Activated naive CD4-positive, alpha-beta T cell treated with Interleukin-2 at 50 U/mL for 16 hours (primary cell): Measurements from ENCODE around the gene CDHR5.

Experiments used
- DNase-seq: peaks from one replicate; pipeline ENCODE4 v3.0.0-alpha.2; 2020

CDHR5 gene

DNA sequence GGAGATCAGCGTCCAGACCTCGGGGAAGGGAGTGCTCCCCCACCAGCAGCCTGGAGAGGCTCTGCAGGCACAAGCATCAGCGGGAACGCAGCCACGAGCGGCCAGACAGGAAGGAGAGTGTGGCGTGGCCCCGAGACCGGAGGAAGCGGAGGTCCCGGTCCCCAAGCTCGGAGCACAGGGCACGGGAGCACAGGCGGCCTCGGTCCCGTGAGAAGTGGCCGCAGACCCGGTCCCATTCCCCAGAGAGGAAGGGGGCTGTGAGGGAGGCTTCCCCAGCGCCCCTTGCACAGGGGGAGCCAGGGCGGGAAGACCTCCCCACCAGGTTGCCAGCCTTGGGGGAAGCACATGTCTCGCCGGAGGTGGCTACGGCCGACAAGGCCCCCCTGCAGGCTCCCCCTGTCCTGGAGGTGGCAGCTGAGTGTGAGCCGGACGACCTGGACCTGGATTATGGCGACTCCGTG is 15.9 kb downstream of the CDHR5 start:
- no peak for DNase-seq

DNA sequence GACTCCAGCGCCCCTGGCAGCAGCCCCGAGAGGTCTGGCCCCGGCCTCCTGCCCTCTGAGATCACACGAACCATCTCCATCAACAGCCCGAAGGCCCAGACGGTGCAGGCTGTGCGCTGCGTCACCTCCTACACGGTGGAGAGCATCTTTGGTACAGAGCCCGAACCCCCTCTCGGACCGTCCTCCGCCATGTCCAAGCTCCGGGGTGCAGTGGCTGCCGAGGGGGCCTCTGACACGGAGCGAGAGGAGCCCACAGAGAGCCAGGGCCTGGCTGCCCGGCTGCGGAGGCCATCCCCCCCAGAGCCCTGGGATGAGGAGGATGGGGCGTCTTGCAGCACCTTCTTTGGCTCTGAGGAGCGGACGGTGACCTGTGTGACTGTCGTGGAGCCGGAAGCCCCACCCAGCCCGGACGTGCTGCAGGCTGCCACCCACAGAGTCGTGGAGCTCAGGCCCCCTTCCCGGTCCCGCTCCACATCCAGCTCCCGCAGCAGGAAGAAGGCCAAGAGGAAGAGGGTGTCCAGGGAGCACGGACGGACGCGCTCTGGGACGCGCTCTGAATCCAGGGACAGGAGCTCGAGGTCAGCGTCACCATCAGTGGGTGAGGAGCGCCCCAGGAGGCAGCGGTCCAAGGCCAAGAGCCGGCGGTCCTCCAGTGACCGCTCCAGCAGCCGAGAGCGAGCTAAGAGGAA is 16.6 kb downstream of the CDHR5 start:
- no peak for DNase-seq

DNA sequence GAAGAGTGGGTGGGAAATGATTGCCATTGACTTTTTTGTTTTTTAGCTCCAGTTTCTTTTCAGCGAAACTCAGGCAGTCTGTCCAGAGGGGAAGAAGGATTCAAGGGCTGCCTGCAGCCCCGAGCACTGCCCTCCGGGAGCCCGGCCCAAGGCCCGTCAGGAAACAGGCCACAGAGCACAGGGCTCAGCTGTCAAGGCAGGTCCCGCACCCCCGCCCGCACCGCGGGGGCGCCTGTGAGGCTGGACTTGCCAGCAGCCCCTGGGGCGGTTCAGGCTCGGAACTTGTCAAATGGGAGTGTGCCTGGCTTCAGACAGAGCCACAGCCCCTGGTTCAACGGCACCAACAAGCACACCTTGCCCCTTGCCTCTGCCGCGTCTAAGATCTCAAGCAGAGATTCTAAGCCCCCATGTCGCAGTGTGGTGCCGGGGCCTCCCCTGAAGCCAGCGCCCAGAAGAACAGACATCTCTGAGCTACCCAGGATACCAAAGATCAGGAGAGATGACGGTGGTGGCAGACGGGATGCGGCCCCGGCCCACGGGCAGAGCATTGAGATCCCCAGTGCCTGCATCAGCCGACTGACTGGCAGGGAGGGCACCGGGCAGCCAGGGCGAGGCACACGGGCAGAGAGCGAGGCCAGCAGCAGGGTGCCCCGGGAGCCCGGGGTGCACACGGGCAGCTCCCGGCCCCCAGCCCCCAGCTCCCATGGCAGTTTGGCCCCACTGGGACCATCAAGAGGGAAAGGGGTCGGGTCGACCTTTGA is 17.6 kb downstream of the CDHR5 start:
- DNase-seq = no peak

DNA sequence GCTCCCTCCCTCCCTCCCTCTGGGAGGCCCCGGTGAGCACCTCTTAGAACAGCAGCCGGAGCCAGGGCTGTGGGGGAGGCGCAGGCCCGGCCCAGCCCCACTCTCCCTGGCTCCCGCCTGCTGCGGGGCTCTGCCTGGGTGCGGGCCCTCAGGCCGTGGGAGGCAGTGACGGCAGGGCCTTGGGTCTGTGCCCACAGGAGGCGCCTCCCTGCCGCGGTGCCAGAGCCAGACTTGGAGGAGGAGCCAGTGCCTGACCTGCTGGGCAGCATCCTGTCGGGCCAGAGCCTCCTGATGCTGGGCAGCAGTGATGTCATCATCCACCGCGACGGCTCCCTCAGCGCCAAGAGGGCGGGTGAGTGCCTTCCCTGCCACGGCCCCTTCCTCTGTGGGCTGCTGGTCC is 18.5 kb downstream of the CDHR5 start:
- no peak for DNase-seq

DNA sequence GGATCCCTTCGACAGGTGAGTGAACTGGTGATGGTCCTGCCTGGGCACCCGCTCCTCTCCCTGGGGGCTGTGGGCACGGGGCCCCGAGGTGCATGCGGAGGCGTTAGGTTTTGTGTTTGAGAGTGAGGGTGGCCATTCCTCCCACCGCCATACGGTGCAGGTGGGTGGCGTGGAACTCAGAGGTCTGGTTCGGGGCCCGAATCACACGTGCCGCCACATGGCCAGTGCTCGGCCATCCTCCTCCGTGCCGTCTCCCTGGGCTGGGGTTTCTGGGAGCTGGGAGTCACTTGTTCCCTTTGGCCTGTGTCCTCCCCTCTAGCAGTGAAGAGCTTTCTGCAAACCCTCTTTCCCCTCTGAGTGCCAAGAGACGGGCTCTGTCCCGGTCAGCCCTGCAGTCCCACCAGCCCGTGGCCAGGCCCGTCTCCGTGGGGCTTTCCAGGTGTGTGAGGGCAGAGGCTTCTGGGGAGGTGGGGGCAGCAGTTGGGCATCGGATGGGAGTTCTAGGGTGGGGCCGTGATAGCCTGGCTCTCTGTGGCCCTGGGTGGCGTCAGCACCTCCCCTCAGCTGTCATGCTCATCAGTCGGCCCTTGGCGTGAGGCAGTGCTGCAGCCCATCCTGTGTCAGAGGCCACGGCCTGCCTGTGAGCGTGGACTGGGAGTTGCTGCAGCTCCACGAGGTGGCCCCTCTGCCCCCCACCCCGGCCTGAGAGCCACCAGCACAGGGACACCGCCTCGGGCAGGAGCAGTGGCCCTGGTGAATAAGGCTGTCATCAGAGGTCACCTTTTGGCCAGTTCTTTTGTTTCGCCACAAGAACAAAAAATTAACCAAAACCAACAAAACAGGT is 19.2 kb downstream of the CDHR5 start:
- DNase-seq = no peak

DNA sequence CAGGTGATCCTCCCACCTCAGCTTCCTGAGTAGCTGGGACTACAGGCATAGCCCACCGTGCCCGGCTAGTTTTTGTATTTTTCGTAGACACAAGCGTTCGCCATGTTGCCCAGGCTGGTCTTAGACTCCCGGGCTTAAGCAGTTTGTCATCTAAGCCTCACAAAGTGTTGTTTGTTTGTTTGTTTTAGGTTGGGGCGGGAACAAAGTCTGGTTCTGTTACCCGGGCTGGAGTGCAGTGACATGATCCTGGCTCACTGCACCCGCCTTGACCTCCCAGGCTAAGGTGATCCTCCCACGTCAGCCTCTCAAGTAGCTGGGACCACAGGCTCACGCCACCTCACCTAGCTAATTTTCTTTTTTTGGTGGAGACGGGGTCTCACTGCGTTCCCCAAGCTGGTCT is 21.6 kb downstream of the CDHR5 start:
- no peak for DNase-seq

DNA sequence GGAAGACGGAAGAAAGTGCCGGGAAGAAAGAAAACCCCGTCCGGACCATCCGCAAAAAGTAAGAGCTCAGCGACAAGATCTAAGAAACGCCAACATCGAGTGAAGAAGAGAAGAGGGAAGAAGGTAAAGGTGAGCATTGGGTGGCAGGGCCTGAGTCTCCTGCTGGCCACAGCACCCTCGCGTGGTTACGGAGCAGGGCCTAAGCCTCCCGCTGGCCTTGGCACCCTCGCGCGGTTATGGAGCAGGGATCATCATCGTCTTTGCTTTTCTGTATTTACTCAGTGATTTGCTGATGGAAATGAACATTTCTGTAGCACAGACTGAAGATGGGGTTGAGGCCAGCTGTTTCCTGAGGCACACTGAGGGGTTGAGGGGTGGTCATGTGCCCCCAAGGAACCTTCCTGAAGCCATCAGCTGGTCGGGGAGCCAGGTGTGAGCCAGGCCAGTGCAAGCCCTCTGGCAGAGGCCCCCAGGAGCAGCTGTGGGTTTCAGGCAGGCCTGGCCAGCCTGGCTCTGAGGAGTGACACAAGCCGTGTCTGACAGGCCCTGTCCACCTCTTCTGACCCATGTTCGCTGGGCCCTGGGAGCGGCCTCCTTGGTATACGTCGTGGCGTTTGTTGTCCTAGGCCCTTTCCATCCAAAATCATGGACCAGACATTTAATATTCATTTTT is 23.0 kb downstream of the CDHR5 start:
- DNase-seq = no peak

DNA sequence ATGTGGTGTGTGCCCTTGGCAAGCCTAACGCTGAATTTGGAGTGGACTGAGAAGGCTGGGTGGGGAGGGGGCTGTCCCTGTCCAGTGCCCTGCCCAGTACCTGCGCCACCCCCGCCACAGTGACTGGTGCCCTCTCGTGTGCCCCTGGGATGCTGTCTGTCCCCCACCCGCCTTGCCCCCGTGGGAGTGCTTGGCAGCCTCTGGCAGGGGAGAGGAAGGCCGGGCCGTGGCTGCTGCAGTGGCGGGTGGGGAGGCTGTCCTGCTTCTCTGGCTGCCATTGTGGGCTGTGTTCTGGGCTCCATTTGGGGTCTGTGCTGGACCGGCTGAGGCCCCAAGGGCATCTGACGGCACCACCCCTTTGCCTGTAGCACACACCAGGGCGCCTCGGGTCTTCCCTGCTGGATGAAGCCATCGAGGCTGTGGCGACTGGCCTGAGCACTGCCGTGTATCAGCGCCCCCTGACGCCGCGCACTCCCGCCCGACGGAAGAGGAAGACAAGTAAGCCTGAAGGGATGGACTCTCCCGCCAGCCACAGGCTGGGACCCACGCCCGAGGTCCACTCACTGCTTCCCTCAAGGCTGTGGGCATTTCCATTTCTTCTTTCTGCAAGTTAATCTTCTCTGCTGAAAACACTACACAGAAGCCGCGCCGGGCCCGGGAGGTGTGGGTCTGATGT is 26.6 kb downstream of the CDHR5 start:
- no peak for DNase-seq

DNA sequence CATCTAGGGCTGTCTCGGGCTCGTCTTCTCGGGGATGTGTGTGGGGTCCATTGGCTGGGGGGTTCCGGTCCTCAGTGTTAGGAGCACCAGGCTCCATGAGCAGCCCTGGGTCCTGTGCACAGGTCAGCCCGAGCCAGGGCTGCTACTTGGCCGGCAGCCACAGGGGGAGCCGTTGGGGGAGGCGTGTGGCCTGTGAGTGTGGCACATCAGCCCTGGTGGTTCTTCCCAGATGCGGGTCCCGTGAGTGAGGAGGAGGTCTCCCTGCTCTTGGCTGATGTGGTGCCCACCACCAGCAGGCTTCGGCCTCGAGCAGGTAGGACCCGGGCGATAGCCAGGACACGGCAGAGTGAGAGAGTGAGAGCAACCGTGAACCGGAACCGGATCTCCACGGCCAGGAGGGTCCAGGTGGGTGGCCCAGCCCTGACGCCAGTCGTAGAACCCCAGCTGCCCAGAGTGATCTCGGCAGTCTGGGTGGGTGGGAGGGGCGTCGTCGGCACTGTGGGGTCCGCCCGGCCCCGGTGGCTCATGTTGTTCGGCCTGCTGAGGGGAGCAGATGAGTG is 27.5 kb downstream of the CDHR5 start:
- no peak for DNase-seq

DNA sequence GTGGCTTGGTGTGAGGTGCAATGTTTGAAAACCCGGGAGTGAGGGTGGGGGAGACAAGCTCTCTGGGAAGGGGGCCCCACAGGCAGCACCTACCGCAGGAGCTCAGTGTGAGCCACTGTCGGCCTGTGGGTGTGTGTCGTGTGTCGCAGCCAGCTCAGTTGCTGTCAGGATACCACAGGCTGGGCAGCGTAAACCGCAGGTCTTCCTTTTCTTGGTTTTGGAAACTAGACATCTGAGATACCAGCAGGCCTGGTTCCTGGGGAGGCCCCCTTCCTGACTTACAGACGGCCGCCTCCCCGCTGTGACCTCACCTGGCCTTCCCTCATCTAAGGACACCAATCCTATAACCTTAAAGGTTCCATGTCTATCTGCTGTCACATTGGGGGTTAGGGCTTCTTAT is 28.4 kb downstream of the CDHR5 start:
- DNase-seq = no peak

DNA sequence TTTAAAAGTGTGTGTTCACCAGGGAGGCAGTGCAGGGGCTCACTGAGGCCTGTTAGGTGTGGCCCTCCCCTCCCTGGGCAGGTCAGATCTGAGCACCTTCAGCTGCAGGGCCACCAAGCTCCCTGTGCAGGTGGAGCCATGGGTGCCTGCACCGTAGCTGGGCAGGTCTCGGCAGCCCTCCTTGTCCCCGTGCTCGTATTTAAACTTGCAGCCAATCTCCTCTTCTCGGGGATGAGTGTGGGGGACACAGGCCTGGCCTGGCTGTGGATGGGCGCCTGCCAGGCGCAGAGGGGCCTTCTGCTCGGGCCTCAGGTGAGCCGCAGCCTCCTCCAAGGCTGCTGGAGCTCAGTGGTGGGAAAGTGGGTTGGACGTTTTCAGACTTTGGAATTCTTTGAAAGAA is 29.4 kb downstream of the CDHR5 start:
- DNase-seq = no peak

DNA sequence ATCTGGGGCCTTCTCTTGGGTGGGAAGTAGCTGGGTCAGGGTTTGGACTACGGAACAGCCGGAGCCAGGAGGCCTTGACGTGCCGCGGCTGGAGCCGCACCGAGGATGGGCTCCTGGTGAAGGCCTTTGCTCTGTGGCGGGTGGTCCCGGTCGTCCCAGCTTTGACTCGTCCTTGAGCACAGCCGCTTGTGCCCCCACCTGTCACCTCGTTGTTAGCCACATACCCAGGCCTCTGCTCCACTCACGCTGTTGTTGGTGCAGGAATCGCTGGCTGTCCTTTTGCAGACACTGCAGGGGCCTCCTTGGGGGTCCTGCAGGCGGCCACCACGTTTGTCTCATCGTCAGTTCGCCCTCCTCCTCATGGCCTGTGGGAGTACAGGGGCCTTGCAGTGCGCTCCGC is 31.4 kb downstream of the CDHR5 start:
- DNase-seq = no peak

DNA sequence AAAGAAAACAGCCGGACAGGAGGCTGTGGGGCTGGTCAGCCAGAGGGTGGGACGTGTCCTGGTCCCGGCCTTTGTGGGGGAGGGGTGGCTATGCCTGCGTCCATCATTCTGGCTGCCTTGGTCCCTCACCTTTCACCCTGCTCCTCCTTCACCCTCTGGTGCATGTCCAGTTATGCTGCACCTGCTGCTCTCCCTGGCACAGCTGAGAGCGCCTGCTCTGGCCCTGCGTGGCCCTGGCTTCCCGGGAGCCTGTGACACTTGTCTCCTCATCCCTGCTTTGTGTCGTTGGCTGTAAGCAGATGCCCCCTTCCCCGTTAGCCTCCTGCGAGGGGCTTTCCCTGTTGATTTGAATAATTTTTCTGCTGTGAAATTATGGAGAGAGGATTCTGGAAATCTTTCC is 31.8 kb downstream of the CDHR5 start:
- DNase-seq = no peak

DNA sequence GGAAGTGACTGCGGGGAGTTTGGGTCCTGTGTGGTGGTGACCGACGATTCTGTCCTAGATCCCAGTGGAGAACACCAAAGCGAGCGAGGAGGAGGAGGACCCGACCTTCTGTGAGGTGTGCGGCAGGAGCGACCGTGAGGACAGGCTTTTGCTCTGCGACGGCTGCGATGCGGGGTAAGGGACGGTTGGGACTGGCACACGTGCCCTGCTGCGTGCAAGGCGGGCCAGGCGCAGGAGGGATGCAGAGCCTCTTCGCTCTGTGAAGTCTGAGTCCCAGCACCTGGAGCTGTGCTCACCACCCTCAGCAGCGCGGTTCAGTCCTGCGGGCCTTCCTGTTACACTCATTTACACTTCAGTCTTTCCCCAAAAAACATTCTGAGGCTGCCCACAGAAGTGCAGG is 32.3 kb downstream of the CDHR5 start:
- no peak for DNase-seq

DNA sequence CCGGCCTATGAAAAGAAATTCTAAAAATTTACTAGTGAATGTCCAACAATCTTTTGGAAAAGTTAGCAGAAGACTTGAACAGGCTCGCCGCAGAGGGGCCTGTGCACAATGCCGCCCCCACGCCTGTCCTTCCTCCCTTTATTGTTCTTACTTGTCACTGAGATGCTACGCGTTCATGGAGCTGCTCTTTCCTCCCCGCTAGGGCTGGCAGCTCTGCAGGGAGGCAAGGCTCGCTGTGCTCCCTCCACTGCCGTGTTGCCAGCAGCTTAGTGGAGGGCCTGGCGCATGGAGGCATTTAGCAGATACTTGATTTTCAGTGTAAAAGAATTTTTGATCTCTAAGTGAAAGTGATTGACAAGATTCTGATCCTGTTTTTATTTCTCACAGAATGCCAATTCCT is 33.8 kb downstream of the CDHR5 start:
- no peak for DNase-seq

DNA sequence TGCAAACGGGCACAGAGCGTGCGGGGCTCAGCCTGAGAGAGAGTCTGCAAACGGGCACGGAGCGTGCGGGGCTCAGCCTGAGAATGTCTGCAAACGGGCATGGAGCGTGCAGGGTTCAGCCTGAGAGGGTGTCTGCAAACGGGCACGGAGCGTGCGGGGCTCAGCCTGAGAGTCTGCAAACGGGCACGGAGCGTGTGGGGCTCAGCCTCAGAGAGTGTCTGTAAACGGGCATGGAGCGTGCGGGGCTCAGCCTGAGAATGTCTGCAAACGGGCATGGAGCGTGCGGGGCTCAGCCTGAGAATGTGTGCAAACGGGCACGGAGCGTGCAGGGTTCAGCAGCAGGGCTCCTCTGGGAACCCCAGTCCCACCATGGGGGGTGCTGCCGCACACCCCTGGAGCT is 35.0 kb downstream of the CDHR5 start:
- DNase-seq = no peak

DNA sequence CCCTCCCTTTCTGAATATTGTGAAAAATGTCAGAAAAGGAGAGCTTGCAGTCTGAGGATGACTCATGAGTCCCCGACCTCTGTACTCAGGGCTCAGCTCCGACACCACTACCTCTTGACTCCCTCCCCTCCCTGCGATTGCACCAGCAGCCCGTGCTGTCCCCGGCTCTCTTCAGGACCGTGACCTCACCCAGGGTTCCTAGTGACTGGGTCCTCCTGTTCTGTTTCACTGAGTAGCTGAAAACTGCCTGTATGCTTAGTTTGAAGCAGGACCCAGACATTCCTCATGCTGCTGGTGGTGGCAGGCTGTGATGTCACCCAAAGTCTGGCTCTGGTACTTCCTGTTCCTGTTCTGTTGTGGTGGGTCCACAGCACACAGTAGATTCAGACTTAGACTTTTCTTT is 36.8 kb downstream of the CDHR5 start:
- DNase-seq = peak; percentile 64

DNA sequence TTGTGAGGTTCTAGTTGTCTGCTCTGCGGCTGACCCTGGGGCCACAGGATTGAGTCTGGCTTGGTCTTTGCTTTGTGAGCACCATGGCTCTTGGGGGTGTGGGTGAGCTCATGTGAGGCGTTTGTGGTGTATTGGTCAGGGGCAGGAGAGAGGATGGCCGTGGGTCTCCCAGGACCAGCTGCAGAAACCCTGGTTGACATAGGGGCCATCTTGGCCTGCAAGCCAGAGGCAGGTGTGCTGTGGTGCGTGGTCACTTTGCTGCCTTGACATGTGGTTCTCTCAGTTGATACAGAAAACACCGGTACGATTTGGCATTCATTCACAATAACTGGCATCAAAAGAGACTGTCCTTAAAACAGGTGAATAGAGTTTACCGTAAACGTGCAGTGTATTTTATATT is 37.2 kb downstream of the CDHR5 start:
- DNase-seq = no peak

DNA sequence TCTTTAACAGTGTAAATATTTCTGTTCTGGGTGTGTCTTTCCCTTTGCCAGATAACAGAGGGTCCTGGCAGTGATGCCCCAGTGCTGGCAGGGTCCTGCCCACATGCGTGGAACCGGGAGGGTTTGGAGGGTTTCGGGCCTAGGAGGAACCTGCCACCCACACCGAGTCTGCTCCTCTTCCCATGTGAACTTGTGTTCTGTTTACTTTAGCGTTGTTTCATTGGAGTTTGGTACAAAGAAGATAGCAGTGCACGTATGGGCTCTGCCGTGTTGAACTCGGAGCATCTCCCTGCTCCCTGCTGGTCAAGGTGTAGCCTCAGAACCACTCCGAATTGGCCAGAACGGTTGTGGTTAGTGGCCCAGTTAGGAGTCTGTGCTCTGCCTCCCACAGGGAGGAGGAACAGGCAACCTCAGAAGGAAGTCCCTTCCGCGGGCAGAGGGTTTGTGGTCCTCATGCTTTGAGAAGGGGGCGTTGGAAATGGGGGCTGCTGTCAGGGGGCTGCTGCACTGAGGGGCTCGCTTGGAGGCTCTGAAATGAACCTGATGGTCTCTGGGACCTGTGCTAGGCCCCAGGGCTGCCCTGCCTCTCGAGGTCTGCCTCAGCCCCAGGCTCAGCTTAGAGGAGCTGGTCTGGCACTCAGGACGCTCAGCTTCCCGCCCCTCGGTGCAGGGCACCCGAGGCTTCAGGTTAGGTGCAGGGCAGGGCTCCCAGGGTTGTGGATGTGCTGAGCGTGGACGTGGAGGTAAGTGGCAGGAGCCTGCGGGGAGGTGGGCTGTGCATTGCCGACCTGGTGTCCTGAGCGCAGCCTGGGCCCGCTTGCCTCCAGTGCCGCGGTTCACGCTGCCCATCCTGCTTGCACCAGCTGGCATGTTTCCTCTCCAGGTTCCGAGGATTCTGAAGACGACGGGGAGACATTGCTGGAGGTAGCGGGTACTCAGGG is 38.1 kb downstream of the CDHR5 start:
- no peak for DNase-seq

DNA sequence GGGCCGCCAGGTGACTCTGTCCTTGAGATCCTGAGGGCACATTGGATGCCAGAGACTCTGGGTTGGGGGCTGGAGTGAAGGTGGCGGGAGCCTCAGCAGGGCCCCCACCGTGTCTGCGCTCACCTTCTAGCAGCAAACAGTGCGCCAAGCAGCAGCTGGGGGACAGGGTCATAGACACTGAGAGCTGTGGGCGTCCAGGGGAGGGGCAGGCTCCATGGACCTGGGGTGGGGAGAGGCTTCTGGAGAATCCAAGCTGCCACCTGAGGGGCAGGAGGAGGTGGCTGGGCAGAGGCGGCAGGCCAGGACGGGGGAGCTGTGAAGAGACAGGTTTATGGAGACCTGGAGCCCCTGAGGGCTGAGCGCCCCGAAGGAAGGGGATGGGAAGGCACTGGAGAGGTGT is 40.5 kb downstream of the CDHR5 start:
- DNase-seq = no peak

DNA sequence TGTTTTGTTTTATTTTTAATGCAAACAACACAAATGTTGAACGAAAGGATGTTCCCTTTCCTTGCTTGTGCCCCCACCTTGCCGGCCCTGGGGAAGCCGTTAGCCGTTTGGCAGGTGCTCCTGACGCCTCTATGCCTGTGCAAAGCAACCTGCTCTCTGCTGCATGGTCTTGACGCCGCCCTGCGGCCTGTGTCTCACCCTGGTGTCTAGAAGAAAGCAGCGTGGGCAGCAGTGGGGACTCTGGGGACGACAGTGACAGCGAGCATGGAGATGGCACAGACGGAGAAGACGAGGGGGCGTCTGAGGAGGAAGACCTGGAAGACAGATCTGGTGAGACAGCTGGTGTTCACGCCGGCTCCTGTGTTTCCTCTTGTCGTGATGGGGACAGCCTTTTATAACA is 43.0 kb downstream of the CDHR5 start:
- no peak for DNase-seq
